ENCODE measurements around the gene MROH7.

GRCh38 chr1:54614024-54614423 is 27.6 kb upstream of the MROH7 start:
- TF ChIP-seq, protein P1, sequence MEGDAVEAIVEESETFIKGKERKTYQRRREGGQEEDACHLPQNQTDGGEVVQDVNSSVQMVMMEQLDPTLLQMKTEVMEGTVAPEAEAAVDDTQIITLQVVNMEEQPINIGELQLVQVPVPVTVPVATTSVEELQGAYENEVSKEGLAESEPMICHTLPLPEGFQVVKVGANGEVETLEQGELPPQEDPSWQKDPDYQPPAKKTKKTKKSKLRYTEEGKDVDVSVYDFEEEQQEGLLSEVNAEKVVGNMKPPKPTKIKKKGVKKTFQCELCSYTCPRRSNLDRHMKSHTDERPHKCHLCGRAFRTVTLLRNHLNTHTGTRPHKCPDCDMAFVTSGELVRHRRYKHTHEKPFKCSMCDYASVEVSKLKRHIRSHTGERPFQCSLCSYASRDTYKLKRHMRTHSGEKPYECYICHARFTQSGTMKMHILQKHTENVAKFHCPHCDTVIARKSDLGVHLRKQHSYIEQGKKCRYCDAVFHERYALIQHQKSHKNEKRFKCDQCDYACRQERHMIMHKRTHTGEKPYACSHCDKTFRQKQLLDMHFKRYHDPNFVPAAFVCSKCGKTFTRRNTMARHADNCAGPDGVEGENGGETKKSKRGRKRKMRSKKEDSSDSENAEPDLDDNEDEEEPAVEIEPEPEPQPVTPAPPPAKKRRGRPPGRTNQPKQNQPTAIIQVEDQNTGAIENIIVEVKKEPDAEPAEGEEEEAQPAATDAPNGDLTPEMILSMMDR (IDR thresholded peaks at IDR 0.05) = no peak
- TF ChIP-seq POLR2AphosphoS5 (IDR thresholded peaks at IDR 0.05) = no peak
